HG03103 (cell line): ENCODE results near the gene ITGB3.
A peak's percentile ranks its signal among the peaks of the same experiment; 100 is the strongest.

ENCODE experiments used
- ATAC-seq: cut with Tn5 transposase; IDR thresholded peaks from one replicate; pipeline ENCODE4 v1.9.1; 2021; ENCODE audit warnings: low read depth; ENCODE audit not compliant: unreplicated experiment

The ITGB3 gene

GRCh38 chr17:47274319-47275069 is 20.9 kb downstream of the ITGB3 start:
- no peak for ATAC-seq

GRCh38 chr17:47275245-47275984 is 21.8 kb downstream of the ITGB3 start:
- ATAC-seq, result no peak

- ATAC-seq, result no peak
Observed at GRCh38 chr17:47276444-47276843, 22.8 kb downstream of the ITGB3 start.

DNA sequence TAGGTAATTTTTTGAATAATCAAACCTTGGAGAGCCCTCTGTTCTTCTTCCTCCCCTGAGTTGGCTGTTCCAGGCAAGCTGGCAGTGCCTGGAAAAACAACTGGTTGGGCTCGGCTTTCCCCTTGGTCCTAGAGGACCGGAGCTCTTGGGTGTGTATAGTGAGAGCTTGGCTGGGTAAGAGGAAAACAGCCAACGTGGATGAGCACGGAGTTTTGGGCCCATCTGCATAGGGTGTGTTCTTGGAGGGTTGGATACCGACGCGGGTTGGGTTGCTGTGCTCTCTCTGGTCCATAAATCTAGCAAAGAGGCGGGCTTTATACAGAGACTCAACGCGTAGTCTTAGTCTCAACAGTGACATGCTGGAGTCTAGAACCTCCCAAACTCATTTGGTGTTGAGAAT is 23.2 kb downstream of the ITGB3 start:
- no peak for ATAC-seq

DNA sequence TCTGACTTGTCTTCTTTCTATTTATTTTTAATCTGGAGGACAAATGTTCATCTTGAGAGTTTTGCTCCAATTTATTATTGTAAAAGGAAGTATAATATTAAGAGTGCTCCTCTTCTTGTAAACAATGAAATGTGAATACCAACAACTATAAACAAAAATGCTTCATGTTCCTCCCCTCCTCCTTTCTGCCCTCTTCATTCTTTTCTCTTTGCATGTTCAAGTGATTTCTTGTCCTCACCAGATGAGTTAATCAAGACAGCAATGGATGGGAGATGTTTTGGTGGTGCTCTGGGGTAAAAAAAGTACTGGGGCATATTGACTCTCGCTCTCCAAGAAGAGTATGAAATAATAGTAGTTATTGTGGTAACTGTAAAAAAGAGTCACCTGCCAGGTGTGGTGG is 24.3 kb downstream of the ITGB3 start:
- no peak for ATAC-seq

- no peak for ATAC-seq
Observed at GRCh38 chr17:47278561-47278960, 24.9 kb downstream of the ITGB3 start.

DNA sequence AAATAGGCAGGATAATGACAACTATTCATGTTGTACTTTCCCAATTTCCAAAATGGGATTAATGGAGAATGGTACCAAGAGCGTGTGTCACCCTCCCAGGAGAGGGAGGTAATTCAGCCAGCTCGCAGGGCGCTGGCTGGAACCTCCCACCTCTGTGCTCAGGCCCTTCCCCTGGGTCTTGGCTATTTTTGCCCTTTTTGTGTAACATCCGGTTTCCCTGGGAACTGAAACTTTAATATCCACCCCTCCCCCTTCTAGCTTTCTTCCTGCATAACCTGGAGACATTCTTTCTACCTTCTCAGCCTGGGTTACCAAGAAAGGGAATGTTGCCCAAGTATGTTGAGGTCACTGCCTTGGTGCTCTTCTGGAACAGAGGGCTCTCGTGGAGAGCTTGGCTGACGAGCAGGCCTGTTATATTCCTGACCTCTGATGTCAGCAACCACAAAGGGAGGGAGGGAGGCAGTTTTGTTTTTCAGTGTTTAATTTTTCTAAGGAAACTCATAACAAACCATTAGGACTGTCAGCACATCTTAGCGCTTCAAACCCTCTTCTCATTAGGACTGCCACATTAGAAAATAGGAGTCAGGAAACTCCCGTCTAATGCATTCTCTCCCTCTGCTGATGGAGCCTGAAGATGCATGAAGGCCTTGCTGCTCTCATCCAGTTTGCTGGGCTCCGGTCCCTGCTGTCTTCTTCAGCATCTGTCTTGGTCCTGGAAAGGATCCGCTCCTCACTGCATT is 25.6 kb downstream of the ITGB3 start:
- no peak for ATAC-seq

GRCh38 chr17:47280072-47280811 is 26.6 kb downstream of the ITGB3 start:
- ATAC-seq, result no peak

- no peak for ATAC-seq
Observed at GRCh38 chr17:47281216-47281615, 27.6 kb downstream of the ITGB3 start.

- ATAC-seq, result no peak
Observed at GRCh38 chr17:47285003-47285402, 31.4 kb downstream of the ITGB3 start.

- peak; percentile 48 for ATAC-seq
Observed at GRCh38 chr17:47286198-47286914, 32.7 kb downstream of the ITGB3 start.

- no peak for ATAC-seq
Observed at GRCh38 chr17:47287068-47287467, 33.4 kb downstream of the ITGB3 start.

DNA sequence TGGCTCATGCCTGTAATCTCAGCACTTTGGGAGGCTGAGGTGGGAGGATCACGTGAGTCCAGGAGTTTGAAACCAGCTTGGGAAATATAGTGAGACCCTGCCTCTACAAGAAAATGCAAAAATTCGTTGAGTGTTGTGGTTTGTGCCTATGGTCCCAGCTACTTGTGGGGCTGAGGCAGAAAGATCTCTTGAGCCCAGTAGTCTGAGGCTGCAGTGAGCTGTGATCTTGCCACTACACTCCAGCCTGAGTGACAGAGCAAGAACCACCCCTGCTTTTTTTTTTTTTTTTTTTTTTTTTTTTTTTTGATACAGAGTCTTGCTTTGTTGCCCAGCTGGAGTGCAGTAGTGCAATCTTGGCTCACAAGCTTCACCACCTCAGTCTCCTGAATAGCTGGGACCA is 34.0 kb downstream of the ITGB3 start:
- no peak for ATAC-seq

DNA sequence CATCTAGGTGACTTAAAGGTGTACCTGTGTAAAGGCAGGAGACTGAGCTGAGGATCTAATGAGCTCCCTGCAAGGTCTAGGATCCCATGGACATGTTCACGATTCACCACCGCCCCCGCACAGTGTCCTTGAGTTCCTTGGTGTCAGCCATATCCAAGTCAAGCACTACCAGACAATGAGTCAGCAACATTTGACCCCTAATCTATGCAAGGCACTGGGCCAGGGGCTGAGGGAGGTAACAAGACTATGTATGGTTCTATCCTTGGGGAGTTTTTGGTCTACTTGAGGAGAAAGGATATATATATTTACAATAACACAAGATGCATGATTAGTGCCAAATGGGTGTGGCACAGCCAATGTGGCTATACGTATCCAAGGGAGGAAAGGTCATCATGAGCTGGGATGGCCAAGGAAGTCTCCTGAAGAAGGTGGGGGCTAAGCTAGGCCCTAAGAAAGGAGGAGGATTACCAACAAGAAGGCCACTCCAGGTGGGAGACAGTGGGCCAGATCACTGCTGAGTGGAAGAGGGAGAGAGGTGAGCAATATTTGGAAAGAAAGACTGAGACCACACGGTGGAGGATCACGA is 35.0 kb downstream of the ITGB3 start:
- no peak for ATAC-seq

- no peak for ATAC-seq
Observed at GRCh38 chr17:47289302-47289701, 35.7 kb downstream of the ITGB3 start.

- no peak for ATAC-seq
Observed at GRCh38 chr17:47290870-47291241, 37.2 kb downstream of the ITGB3 start.

- no peak for ATAC-seq
Observed at GRCh38 chr17:47291242-47291873, 37.7 kb downstream of the ITGB3 start.

GRCh38 chr17:47292206-47292605 is 38.6 kb downstream of the ITGB3 start:
- ATAC-seq, result no peak
